BE2C (cell line): ENCODE data around the gene TM4SF4.

ENCODE experiments used
- DNase-seq: peaks from one replicate; pipeline ENCODE4 v3.0.0-alpha.2; 2020
- H3K27me3 ChIP-seq: fragments of 250-450 bp; sonication (Bioruptor Pico); 2 replicates; pipeline ENCODE4 v1.5.1; 2020; ENCODE audit warnings: mild to moderate bottlenecking
- H3K36me3 ChIP-seq: fragments of 250-450 bp; sonication (Bioruptor Pico); 2 replicates; pipeline ENCODE4 v1.5.1; 2020; ENCODE audit warnings: mild to moderate bottlenecking
- H3K4me1 ChIP-seq: fragments of 250-450 bp; sonication (Bioruptor Pico); 2 replicates; pipeline ENCODE4 v1.5.1; 2020
- H3K4me3 ChIP-seq: 2 replicates; pipeline ENCODE4 v1.5.1; 2011; ENCODE audit warnings: low read depth, low read length
- H3K9me3 ChIP-seq: fragments of 250-450 bp; sonication (Bioruptor Pico); 2 replicates; pipeline ENCODE4 v1.5.1; 2020
- CTCF ChIP-seq: IDR thresholded peaks from 2 replicates; pipeline ENCODE4 v1.5.1; 2012; ENCODE audit warnings: mild to moderate bottlenecking, low read depth, low read length

Gene TM4SF4

GRCh38 chr3:149464542-149465328, 9.8 kb upstream of the TM4SF4 start:
- no peak for TF ChIP-seq CTCF
- H3K9me3 ChIP-seq, result no peaks in the 10 kb centered on the region; the same call in 1 of the 2 replicates
- H3K4me3 ChIP-seq, result no peak overlapping the region
- no peaks in the 10 kb centered on the region for H3K36me3 ChIP-seq
- H3K4me1 ChIP-seq, result no peaks in the 10 kb centered on the region
- DNase-seq, result no peak
- no peaks in the 10 kb centered on the region for H3K27me3 ChIP-seq

GRCh38 chr3:149465351-149465883, 9.1 kb upstream of the TM4SF4 start:
- Histone ChIP-seq H3K9me3 (no peaks in the 10 kb centered on the region; the same call in 1 of the 2 replicates), H3K4me3 (no peak overlapping the region), H3K27me3 (no peaks in the 10 kb centered on the region), H3K36me3 (no peaks in the 10 kb centered on the region), H3K4me1 (no peaks in the 10 kb centered on the region)
- no peak for TF ChIP-seq CTCF
- no peak for DNase-seq

GRCh38 chr3:149466192-149466591, 8.3 kb upstream of the TM4SF4 start:
- no peaks in the 10 kb centered on the region; the same call in 1 of the 2 replicates for H3K9me3 ChIP-seq
- H3K4me3 ChIP-seq, result no peak overlapping the region
- no peaks in the 10 kb centered on the region for H3K27me3 ChIP-seq
- no peak for TF ChIP-seq CTCF
- DNase-seq, result no peak
- H3K36me3 ChIP-seq, result no peaks in the 10 kb centered on the region
- H3K4me1 ChIP-seq, result no peaks in the 10 kb centered on the region

GRCh38 chr3:149468504-149469212, 5.8 kb upstream of the TM4SF4 start:
- H3K4me1 ChIP-seq, result peaks cover 3% of the 10 kb centered on the region
- no peak for TF ChIP-seq CTCF
- DNase-seq, result no peak

GRCh38 chr3:149470381-149470780, 4.1 kb upstream of the TM4SF4 start:
- no peak for DNase-seq
- Histone ChIP-seq H3K4me3 (no peak overlapping the region), H3K9me3 (no peaks in the 10 kb centered on the region), H3K36me3 (no peaks in the 10 kb centered on the region), H3K4me1 (peaks cover 17% of the 10 kb centered on the region), H3K27me3 (no peaks in the 10 kb centered on the region)
- TF ChIP-seq CTCF, result no peak

More at GRCh38 chr3:149468504-149469212, 5.8 kb upstream of the TM4SF4 start:
- Histone ChIP-seq H3K4me3 (no peak overlapping the region), H3K27me3 (no peaks in the 10 kb centered on the region), H3K36me3 (no peaks in the 10 kb centered on the region), H3K9me3 (no peaks in the 10 kb centered on the region; the same call in 1 of the 2 replicates)
